ENCODE measurements around the gene ALPG.
"Not testable (repeated sequence)": the region's sequence is repeated elsewhere in the genome, so short reads cannot be mapped to it uniquely, and the experiment has no call there.

Gene ALPG

DNA sequence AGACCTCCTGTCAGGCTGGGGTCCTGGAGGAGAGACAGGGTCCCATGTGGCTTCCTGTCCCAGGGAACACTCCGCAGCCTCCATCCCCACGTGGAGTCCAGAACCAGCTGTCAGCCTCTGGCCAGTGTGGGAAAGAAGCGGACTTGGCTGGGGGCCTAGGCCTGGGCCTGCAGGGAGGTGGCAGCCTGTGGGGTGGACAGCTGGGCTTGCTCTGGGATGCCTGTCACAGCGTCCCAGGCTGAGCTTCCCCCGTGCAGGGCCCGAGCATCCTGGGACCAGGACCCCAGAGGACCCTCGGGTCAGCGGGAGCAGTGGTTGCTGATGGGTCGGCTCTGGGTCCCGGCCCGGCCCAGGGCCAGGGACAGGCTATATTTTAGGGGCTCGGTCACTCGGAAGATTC lies 35.8 kb downstream of the ALPG start:
- not testable (repeated sequence) for DNase-seq

DNA sequence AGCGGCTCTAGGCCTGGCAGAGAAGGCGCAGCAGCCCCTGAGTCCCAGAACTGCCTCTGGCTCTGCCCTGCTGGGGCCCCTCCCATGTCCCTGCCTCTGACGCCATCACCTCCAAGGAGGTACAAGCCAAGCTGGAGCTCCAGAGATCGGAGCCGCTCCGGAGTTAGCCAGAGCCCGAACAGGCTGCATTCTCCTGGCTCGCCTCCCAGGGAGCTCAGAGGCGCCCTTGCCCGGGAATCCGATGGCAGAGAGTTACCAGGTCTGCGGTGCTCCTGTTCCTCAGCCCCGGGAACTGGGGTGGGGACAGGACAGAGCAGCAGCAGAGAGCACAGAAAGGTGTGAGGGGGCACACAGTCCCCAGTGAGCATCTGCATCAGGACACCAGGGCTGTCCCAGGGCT lies 36.4 kb downstream of the ALPG start:
- not testable (repeated sequence) for DNase-seq

DNA sequence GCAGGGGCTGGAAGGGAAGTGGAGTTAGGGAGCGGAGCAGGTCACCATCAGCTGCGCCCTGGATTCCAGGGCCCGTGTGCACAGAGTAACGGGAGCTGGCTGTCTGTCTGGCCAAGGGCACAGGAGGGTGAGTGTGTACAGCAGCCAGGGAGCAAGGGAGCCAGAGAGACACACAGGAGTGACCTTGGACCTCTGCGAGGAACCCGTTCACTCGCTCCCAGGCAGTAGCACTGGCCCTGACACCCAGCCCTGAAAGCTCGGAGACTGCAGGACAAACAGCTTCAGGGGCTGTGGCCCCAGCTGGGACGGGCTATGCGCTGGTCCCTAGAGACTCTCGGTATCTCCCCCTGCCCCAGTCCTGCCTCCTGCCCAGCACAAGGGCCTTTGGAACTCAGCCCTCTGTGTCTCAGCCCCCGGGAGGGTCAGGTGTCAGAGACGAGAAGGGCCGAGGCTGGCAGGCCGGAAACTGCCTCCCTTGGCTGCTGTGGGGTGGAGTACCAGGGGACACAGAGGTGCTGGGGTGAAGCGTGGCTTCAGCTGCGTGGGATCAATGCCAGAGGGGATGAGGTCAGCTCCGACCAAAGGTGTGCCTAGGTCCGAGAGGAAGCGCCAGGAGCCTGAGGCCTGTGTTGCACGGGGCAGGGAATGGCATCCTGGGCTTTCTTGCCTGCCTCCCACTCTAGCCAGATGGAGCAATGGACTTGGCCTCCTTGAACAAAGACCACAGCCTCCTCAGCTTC lies 37.2 kb downstream of the ALPG start:
- not testable (repeated sequence) for DNase-seq

DNA sequence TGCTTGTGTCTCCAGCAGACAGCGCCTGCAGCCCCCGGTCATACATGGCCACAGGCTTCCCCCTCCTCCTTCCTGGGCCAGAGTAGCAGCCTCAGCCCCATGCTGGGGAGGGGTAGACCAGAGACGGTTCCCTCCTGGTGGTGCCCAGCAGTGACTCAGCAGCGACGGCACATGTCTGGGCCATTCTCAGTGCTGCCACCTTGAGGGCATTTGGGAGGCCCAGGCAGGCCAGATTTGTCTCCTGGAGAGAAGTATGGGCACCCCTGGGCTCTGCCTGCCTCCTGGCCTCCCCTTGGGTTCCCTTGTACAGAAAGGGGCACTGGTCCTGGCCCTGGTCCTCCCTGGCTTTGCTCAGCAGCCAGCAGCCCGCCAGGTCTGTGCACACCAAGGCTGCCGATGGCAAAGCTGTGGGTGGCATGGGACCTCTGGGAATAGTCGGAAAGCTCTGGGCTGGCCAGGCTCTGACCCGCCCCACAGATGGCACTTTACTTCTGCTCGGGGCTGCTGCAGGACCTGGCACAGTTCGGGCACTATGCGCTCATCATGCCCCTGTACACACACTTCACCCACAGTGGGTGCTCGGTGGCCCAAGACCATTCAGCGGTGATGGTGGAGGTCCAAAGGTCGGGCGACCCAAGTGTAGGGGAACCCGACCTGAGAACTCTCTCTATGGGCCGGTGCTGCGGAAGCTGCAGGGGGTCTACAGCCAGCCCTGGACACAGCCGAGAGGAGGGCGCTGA lies 37.9 kb downstream of the ALPG start:
- no peak for DNase-seq

DNA sequence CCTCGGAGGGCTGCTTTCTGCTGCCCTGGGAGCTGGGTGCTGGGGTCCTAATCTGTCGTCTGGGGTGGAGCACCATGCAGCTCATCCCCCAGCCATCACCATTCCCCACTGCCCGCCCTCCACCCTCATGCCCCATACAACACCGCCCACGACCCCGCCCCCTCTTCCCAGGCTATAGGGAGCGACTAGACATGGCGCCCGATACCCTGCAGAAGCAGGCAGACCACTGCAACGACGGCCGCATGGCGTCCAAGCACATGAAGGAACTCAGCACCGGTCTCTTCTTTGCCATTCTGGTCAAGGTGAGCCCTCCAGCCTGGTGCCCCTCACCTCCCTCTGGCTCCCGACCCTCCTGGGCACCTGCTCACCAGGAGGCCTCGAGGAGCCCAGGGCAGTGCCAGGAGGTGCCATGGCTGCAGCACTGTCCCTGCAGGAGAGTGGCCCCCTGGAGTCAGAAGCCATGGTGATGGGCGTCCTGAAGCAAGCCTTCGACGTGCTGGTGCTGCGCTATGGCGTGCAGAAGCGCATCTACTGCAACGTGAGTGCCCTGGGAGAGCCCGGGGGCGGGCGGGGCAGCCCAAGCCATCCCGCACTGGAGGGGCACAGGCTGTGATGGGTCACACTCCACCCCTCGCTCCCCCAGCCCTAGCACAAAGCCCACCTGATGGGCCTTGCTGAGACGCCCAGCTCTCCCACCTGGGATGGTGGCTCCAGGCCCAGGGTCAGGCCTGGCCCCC lies 38.7 kb downstream of the ALPG start:
- DNase-seq = not testable (repeated sequence)

DNA sequence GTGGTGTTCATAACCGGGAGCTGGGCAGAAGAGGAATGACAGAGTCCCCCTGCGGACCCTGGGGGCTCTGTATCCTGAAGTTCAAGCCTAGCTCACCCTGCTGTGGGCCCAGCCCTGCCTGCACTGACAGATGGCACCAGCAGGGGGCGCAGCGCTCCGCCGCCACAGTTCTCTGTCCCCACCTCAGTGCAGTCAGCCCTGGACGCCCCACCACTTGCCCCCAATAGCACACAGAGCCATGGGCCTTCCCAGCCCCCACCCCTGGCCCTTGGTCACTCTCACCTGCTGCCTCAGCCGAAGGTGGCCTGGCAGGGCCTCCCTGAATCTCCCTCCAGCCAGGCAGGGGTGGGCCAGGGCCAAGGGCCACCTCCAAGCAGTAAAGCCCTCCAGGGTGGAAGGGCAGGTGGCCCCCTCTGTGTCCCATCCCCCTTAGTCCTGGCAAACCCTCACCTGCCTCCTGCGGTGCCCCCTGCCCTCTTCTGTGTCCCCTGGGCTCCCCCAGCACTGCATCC lies 39.7 kb downstream of the ALPG start:
- DNase-seq = not testable (repeated sequence)

DNA sequence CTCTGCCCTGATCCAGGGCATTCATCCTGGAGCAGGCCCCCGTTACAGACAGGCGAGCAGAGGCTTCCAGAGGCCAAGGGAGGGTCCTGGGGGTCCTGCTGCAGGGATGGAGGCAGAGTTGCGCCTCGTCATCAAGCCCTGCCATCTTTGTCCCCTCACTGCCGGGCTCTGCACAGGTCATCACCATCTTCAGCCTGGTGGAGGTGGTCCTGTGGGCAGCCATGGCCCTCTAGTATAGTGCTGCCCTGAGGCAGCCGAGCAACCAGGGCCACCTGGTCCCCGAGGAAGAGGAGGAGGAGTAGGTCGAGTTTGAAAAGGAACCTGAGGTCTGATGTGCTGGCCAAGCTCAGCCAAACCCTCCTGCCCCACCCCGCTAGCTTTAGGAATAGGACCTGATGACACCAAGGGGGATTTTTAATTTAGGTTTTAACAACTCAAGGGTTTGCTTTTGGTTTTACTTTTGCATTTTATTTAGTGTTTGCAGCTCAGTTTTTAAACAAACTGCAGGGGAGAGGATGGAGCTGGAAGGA lies 40.5 kb downstream of the ALPG start:
- no peak for DNase-seq

DNA sequence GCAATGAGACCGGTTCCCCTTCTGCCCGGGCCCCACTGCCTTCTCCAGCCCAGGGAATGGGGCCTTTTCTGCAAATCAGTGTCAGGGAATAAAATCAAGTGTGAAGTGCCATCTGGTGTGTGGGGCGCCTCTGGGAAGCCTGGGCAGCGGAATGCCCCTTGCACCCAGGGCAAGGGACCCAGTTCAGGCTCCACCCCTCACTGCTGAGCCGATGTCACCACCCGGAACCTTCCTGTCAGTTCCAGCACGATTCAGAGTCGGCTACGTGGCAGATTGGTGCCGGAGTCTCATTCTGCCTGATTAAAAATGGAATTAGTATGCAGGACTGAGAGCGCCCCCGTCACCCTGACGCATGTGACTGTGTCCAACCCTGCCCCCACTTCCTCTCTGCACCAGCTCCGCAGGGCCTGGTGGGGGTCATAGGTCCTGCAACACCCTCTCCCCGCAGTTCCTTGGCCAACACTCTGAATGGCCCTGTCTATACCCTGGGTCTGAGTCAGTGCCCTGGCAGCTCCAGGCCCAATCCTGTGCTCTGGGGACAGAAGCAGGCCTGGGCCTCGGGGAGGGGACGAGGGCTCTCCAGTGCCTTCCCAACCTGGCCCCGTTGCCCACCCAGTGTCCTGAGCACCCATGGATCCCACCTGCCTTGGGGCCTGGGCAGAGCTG lies 41.1 kb downstream of the ALPG start:
- no peak for DNase-seq

DNA sequence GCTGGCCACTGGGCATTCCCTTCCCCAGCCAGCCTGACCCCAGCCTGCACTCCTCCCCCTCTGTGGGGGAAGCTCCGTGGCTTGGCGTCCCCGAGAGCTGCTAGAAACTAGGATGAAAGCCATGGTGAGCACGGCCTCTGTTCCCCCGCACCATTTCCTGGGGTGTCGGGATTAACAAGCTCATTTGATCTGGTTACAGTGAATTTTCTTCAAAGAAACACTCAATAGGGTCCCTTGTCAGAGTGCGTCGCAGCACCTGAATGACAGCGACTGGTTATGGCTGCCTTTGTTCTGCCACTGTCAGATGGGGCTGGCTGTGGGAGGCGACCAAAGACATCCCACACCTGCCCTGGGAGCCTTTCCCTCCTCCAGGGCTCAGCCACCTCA lies 41.7 kb downstream of the ALPG start:
- DNase-seq = no peak

DNA sequence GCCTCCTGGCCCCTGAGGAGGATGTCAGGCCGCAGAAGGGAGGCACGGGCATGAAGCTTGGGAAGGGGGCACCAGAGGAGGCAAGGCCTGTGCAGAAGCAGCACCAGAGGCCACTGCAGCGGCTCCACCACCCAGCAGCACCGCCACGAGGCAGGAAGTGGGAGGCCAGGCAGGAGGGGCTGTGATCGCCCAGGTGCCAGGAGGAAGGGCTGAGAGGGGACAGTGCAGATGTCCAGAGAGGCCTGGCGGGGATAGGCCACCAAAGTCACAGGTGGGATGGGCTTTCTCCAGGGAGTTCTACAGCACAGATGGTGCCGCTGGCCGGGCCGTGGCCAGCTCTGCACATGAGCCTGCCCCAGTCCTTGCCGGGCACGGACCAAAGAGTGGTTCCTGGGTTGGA lies 43.3 kb downstream of the ALPG start:
- DNase-seq = no peak

DNA sequence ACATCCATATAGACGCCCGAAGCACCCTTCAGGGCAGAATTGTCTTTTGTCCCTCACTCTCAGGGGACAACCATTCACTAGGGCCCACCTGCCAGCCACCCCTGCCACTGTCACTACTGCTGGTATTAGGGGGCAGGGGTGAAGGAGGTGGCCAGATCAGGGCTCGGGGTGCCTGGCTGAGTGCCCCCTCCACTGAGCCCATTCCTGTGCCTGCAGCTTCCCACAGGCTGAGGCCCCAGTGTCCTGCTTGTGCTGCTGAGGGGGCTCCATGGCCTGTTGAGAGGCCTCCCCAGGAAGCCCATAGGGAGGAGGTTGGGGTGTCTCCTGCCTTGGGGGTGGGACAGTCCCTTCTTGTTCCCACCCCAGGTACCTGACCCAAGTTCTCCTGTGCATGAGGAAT lies 45.0 kb downstream of the ALPG start:
- DNase-seq = not testable (repeated sequence)

DNA sequence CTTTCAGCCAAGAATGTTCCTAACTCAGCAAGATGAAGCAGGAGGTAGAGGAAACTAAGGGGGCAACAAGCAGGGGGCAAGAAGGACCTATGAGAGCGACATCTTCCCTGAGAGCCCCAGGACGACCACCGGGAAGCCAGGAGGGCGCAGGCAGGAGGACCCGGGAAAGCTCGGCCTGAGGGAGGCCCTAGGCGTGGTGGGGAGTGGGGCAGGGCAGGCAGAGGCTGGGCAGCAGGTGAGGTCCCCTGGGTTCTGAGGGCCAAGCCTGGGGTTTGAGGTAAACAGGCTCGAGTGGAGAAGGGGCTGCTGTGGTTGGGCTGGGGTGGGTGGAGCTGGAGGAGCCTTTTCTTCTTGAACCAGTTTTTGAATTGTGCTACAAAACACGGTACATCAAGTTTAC lies 48.0 kb downstream of the ALPG start:
- no peak for DNase-seq

DNA sequence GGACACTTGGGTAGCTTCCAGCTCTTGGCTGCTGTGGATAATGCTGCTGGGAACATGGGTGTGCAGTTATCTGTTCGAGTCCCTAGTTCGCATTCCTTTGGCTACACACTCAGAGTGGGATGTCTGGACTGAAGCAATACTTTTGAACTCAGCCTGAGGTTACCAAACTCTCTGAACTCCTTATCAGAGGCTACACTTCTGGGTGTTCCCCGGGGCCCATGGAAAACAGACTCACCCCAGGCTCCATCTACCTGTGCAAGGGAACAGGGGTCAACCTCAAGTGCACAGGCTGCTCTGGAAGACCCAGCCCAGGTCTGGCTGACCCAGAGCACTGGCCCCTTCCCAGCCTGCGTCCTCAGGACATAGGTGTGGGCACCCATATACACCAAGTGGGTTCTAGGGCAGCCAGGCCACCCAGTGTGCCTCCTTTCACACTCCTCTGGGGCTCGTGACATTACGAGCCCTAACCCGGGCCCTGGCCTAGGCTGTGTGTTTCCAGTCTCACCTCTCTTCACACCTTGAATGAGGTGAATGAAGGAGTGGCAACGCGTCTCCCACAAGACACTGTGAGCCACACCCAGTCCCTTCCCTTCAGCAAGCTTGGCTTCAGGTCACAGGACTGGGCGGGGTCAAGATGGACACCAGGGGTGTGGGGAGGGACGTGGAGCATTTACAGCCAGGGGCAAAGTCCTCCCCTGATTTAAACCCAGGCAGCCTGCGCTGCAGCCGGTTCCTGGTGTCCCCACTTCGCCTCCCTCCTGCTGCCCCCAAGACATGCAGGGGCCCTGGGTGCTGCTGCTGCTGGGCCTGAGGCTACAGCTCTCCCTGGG lies 49.0 kb downstream of the ALPG start, which contains the start of gene ALPI:
ALPI (plus strand) TSS at position 728 of the 830 bp plus-strand sequence; CDS start at position 775, 47 bp downstream.
- DNase-seq = no peak

DNA sequence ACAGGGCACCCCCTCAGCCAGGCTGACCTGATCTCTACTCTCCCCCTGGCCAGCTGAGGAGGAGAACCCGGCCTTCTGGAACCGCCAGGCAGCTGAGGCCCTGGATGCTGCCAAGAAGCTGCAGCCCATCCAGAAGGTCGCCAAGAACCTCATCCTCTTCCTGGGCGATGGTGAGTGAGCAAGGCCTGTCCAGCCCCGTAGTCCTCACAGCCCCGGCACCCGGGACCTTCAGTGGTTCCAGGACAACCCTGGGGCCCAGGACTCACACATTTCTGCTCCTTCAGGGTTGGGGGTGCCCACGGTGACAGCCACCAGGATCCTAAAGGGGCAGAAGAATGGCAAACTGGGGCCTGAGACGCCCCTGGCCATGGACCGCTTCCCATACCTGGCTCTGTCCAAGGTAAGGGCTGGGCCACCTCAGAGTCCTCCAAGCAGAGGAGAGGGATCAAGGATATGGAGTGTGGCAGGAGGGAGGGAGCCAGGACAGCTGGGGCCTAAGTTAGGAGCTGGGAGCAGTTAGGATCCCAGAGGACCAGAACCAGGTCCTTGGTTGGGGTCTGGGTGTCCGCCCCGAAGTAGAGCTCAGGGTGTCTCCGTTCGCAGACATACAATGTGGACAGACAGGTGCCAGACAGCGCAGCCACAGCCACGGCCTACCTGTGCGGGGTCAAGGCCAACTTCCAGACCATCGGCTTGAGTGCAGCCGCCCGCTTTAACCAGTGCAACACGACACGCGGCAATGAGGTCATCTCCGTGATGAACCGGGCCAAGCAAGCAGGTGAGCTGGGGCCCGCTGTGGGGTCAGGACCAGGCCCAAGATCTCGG lies 49.9 kb downstream of the ALPG start:
- DNase-seq = no peak

DNA sequence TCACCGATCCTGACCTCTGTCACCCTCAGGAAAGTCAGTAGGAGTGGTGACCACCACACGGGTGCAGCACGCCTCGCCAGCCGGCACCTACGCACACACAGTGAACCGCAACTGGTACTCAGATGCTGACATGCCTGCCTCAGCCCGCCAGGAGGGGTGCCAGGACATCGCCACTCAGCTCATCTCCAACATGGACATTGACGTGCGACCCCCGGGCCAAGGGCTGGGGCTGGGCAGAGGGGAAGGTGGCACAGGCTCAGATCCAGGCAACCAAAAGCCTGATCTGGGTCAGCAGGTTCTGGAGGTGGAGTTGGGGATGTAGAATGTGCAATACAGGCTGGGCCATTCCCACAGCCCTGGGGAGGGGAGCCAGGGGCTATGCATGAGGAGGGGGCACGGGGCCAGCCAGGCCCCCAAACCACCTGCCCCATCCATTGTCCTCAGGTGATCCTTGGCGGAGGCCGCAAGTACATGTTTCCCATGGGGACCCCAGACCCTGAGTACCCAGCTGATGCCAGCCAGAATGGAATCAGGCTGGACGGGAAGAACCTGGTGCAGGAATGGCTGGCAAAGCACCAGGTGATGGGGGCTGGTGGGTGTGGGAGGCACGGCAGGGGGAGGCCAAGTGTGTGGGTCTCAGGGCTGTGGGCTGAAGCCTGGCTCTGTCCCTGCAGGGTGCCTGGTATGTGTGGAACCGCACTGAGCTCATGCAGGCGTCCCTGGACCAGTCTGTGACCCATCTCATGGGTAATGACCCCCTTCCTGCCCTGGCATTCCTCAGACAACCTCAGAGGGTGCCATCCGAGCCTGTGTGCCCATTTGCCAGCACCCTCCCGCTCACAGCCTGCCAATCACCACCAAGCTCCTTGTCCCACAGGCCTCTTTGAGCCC lies 50.7 kb downstream of the ALPG start:
- no peak for DNase-seq

DNA sequence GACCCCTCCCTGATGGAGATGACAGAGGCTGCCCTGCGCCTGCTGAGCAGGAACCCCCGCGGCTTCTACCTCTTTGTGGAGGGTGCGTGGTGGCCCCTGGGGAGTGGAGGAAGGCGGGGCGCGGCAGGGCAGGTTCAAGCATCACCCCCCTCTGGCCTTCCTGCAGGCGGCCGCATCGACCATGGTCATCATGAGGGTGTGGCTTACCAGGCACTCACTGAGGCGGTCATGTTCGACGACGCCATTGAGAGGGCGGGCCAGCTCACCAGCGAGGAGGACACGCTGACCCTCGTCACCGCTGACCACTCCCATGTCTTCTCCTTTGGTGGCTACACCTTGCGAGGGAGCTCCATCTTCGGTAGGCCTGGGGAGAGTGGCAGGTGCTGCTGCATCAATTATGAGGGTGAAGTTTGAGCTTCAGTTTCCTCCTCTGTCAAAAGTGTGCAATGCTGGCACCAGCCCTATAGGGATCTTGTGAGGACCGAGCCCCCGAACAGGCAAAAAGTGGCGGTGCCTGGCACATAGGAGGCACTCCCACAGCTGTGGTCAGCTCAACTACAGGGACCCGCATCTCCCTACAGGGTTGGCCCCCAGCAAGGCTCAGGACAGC lies 51.5 kb downstream of the ALPG start:
- no peak for DNase-seq

DNA sequence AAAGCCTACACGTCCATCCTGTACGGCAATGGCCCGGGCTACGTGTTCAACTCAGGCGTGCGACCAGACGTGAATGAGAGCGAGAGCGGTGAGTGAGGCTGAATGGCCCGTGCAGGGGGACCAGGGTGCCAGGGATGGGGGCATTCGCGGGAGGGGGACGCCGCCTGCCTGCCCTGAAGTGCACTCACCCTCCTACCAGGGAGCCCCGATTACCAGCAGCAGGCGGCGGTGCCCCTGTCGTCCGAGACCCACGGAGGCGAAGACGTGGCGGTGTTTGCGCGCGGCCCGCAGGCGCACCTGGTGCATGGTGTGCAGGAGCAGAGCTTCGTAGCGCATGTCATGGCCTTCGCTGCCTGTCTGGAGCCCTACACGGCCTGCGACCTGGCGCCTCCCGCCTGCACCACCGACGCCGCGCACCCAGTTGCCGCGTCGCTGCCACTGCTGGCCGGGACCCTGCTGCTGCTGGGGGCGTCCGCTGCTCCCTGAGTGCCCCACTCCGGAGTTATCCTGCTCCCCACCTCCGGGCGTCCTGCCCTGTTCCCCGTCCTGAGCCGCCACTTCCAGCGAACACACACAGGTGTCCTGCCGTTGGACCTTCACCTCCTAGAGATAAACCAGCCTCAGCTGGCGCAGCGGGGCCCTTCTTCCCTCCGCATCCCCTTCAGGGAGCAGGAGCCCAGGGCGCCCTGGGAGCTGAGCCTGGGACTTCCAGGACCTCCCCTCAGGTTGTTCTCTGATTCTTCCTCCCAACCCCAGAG lies 52.2 kb downstream of the ALPG start:
- no peak for DNase-seq

DNA sequence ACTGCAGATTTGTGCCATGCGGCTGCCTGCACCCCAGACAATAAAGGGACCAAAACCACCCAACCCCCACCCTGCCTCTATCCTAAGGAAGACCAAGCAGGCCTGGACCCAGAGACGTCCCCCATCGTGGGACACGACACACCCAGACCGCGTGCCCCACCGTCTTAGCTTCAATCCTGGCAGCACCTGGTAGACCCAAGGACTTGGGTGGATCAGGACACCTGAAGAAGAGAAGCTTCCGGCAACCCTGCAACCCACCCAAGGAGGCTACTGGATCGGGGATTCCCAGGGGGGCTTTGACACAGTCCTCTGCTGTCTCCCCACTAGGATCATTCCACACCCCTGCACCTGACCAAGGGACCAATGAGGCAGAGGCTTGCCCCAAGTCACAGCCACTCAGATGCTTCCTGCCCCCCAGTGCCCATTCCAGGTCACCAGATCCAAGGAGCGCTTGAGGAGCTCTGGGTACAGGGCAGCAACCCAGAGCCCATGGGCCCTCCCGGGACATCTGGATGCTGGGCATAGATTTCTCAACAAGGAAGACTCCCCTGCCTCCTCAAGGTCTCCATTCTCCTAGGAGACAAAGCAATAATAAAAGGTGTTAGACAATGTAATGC lies 52.9 kb downstream of the ALPG start:
- DNase-seq = no peak

Measured in DMS79 (cell line).